HG03095 (cell line): Measurements from ENCODE around the gene PSMG3.

ENCODE experiments used
- ATAC-seq: cut with Tn5 transposase; IDR thresholded peaks from one replicate; pipeline ENCODE4 v1.9.1; 2021; ENCODE audit warnings: moderate library complexity; ENCODE audit not compliant: unreplicated experiment

Gene PSMG3

GRCh38 chr7:1580422-1581030 is 10.7 kb upstream of the PSMG3 start:
- no peak for ATAC-seq

DNA sequence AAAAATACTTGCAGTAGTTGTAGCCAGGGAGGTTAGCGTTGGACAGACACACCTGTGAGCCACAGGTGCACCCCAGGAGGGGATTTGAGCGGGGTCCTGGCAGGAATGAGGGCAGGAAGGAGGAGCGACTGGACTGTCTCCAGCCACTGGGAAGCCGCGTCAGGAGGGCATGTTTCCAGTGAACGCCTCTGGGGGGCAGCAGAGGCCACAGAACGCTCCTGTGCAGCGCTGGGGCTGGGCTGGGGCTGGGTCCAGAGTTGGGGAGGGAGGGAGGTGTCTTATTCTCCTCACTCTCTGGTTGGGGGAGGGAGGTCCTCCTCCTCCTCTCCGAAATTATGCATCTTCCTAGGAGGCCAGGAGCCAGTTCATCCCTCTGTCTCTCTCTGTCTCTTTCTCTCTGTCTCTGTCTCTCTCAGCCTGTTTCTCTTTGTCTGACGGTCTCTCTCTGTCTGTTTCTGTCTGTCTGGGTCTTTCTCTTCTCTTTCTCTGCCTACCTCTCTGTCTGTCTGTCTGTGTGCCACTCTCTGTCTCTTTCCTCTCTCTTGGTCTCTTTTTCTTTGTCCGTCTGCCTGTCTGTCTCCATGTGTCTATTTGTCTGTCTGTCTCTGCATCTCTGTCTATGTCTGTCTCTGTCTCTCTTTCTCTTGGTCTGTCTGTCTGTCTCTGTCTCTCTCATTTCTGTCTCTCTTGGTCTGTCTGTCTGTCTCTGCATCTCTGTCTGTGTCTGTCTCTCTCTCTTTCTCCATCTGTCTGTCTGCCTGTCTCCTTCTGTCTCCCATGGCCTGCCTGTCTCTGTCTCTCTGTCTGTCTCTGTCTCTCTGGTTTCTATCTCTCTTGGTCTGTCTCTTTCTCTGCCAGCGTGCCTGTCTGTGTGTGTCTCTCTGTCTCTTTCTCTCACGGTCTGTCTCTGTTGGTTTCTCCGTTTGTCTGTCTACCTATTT is 9.9 kb upstream of the PSMG3 start:
- ATAC-seq = no peak

DNA sequence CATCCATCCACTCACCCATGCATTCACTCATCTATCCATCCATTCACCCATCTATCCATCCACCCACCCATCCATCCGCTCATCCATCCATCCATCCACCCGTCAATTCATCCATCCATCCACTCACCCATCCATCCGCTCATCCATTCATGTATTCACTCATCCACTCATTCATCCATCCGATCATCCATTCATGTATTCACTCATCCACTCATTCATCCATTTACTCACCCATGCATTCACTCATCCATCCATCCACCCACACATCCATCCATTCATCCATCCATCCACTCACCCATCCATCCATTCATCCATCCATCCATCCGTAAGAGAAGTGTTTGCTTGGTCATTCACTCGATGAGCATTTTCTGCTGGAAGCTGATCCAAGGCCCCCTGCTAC is 8.7 kb upstream of the PSMG3 start:
- no peak for ATAC-seq

DNA sequence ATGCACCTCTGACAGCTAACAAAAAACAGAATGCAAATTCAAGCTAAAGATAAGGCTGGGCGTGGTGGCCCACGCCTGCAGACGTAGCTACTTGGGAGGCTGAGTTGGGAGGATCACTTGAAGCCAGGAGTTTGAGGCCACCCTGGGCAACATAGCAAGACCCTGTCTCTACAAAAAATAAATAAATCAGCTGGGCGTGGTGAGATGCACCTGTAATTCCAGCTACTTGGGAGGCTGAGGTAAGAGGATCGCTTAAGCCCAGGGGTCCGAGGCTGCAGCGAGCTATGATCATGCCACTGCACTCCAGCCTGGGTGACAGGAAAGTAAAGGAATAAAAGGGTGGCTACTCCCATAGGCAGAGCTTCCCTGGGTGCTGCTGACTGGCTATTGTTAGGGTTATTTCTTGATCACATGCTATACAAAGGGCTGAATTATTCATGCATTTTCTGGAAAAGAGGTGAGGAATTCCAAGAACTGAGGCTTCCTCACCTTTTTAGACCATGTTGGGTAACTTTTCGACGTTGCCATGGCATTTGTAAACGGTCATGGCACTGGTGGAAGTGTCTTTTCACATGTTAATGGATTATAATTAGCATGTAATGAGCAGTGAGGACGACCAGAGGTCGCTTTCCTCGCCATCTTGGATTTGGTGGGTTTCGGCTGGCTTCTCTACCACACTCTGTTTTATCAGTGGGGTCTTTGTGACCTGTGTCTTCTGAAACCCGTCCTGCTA is 6.9 kb upstream of the PSMG3 start:
- ATAC-seq = no peak

DNA sequence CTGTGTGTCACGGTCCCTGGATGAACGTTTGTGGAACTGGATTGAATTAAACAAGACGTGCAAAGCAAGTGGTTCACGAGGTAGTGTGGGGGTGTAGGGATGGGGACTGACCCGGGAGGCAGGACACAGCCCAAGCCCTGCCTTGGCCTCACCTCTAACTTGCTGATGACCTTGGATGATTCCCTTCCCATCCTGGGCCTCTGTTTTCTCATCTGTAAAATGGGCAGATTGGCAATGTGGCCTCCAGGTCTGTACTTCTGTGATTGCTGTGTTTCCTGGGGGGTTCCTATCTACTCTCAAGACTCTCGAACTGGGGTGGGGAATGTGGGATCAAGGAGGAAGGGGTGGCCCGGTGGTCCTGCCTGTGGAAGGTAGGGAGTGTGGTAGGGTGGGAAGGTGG is 6.0 kb upstream of the PSMG3 start:
- ATAC-seq = no peak

DNA sequence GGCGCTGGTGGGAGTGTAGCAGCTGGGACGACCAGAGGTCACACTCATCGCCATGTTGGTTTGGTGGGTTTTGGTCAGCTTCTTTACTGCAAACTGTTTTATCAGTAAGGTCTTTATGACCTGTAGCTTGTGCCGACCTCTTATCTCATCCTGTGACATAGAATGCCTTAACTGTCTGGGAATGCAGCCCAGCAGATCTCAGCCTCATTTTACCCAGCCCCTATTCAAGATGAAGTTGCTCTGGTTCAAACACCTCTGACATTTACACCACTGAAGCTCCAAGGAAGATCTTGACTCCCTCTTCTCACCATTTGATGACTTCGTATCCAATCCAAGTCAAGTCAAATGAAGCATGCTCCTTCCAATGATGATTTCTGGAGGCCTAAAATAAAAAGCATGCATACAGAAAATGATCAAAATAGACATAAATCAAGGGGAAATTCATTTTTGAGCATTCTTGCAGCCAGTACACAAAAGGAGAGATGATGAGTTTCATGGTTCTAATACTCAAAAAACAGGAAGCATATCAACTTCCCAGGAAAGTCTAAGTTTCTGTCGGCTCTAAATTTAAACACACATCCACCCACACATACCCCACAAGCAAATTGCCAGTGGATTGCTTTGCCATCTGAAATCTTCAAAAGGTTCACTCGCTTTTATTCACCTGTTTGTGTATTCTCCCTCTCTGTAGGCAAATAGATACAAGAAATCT is 2.4 kb upstream of the PSMG3 start:
- ATAC-seq = no peak

DNA sequence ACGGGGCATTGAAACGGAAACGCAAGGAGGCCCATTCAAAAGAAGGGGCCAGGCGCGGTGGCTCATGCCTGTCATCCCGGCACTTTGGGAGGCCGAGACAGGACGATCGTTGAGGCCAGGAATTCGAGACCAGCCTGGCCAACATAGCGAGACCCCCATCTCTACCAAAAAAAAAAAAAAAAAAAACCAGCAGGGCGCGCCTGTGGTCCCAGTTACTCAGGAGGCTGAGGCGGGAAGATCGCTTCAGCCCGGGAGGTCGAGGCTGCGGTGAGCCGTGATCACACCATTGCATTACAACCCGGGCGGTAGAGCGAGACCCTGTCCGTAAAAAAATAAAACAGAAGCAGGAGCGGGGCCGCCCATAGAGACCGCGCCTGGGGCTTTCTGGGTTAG is 396 bp downstream of the PSMG3 start:
- ATAC-seq = no peak

- no peak for ATAC-seq
These were observed 816 bp downstream of the PSMG3 start for GRCh38 chr7:1569016-1569415.

- ATAC-seq = no peak
These were observed 1.8 kb downstream of the PSMG3 start for GRCh38 chr7:1567896-1568510.

GRCh38 chr7:1567049-1567771 is 2.6 kb downstream of the PSMG3 start:
- no peak for ATAC-seq

- ATAC-seq = no peak
These were observed 3.2 kb downstream of the PSMG3 start for GRCh38 chr7:1566687-1567048.

GRCh38 chr7:1564603-1565022 is 5.2 kb downstream of the PSMG3 start:
- no peak for ATAC-seq

- no peak for ATAC-seq
These were observed 5.7 kb downstream of the PSMG3 start for GRCh38 chr7:1563981-1564602.

DNA sequence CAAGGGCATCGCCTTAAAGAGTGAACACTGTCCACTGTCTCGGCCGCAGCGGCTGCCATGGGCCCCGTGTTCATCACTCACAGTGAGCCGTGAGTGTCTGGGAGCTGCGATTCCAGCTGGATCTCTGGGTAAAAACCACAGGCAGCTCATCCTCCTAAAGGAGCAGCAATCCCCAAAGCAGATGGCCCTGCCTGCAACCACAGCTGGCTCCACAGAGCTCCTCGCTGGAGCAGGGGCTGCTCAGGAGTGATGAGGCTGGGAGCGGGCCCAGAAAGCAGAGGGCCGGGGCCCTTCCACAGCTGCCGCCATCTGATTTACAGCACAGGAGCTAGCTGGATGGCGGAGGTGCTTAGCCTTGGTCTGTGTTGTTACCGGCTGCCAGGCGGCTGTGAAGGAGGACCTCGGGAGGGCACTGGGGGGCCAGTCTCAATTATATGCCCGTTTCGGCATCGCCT is 7.2 kb downstream of the PSMG3 start:
- no peak for ATAC-seq

DNA sequence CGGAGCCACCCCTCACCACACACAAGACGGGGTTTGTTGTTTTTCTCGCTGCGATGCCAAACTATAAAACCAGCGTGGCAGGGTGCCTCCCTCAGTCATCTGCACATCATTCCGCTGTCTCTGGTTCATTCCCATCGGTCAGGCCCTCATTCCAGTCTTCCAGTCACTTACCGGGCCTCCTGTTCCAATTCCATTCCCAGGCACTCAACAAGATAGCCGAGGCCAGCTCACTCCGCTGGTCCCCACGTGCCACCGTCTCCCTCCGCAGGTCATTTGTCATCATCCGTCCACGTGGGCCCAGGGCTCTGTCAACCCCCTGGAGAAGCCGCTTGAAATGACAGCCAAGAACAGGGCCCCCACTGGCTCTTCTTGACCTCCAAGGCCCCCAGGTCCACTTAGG is 7.7 kb downstream of the PSMG3 start:
- ATAC-seq = no peak

DNA sequence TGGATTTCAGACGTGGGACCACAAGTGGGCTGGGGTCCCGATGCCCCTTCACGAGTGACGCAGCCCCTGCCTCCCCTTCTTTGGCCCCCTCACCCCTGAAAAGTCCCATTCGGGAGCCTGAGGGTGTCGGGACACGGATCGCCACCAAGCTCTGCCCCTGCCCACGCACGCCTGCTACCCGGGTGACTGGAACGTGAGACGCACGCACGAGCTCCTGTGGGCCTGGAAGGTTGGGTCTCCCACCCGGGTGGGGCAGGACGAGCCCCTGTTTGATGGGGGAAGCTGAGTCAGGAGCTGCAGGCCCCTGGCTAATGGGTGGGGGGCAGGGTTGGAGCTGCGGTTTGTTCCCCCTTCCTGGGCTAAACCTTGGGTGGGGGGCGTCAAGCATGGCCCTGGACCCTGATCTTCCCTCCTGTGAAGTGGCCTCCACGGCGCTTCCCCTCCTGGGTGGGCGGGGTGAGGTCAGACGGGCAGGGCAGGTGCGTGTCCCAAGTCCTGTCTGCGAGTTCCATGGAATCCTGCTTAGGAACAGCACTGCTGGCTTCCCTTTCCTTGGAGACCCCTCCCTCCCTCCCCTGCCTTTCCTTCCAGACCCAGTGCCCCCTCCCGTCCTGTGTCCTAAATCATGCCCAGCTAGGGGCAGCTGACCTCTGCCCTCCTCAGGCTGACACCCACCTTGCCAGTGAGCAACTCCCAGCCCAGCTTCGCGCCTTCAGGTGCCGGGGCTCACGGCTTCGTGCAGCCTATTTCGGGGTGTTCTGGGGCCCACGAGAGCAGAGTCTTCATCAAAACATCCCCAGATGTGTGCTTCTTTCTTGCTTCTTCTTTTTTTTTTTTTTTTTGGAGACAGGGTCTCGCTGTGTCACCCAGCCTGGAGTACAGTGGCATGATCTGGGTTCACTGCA is 8.5 kb downstream of the PSMG3 start:
- no peak for ATAC-seq

- ATAC-seq = no peak
These were observed 9.2 kb downstream of the PSMG3 start for GRCh38 chr7:1560620-1561031.
